ENCODE data around the gene TIE1.

- TF ChIP-seq CTCF (IDR thresholded peaks at IDR 0.05; ENCODE audit: low read depth, low read length) = no peak
- TF ChIP-seq, protein P1, sequence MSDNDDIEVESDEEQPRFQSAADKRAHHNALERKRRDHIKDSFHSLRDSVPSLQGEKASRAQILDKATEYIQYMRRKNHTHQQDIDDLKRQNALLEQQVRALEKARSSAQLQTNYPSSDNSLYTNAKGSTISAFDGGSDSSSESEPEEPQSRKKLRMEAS (IDR thresholded peaks at IDR 0.05; ENCODE audit: low read depth, low read length) = no peak
- TF ChIP-seq POLR2A (IDR thresholded peaks at IDR 0.05; ENCODE audit: extremely low read depth, insufficient read length) = no peak
Observed at GRCh38 chr1:43302201-43302600, 1.4 kb downstream of the TIE1 start.

All from NB4 (cell line).